NCI-H1105 (cell line): ENCODE measurements around the gene SFXN2.

Experiments
- DNase-seq: peaks from one replicate; lab custom pipeline; 2025; lab: John Stamatoyannopoulos, UW

The SFXN2 gene

DNA sequence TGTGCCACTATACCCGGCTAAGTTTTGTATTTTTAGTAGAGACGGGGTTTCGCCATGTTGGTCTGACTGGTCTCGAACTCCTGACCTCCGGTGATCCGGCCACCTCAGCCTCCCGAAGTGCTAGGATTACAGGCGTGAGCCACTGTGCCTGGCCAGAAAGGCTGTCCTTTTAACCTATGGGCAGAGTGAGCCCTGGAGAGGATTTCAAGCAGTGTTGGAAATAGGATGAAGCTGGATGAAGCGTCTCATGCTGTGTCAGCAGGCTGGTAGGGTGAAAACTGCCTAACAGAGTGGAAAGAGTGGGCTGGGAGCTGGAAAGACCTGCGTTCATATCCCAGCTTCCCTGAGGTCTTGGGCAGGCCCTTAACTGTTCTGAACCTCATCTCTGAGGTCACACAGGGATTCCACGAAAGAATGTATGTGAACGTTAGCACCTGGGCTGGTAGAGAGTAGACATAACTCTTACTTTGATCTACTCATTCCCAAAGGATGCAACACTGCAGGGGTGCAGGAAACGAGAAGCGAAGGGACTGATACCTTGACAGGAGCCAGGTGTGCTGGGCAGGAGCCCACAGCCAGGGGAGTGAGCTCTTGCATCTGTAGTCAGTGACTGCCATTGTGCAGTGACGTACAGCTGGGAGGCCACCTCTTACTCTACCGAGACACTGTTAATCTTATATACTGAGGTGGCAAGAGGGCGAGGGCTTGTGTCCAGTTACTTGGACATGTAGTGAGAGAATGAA, 63.4 kb downstream of the SFXN2 start:
- DNase-seq = no peak

DNA sequence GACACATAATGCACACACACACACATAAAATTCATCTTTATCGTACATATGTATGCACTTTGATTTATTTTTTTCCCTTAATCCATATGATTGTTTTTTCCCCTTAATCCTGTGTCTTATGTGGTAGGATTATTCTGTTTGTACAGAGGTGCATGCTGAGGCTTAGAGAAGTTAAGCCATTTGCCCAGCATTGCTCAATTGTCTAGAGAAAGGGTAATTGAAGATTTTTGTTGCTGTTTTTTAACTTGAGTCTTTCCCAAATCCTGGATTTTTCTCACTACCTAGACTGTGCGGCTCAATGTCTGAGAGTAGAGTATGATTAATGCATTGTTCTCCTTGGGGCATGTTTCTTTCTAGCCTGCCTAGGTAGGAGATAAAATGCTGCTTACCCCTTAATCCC, 64.3 kb downstream of the SFXN2 start:
- no peak for DNase-seq

- no peak for DNase-seq
Measured at GRCh38 chr10:102779680-102780526, 65.5 kb downstream of the SFXN2 start.

GRCh38 chr10:102780527-102780808, 66.0 kb downstream of the SFXN2 start:
- no peak for DNase-seq

DNA sequence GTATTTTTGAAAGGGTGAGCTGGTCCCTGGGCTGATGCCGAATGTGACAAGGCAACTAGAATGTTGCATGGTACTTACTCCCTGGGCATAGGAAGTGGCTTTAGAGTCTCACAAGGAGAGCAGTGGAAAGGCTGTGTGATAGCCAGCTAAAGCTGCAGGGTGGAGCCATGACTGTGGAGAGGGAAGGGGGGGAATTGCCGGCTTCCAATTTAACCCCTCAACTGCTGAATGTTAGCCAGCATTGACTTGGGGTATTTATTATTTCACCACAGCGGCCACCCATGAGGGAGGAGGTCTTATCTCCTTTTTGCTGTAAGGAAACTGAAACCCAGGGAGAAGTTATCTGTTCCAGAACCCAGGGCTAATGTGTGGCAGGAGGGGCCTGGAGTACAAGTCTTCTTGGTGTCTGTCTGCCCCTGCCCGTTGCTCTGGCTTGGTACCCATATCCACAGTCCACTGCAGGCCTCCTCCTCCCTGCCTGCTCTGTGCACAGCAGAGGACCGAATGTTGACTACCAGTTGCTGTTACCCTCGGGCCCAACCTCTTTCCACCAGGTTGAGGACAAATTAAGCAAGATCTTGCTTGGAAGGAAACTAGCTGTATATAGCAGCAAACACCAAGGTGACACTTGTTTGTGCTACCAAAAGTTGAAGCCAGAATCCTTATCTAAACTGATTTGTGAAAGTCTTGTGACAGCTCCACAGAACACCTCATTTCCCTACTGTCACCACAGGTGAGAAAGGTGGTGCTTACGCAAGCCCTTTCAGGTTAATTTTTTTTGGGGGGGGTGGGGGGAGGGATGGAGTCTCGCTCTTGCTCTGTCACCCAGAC, 66.9 kb downstream of the SFXN2 start:
- DNase-seq = no peak

- no peak for DNase-seq
Measured at GRCh38 chr10:102781921-102782557, 67.6 kb downstream of the SFXN2 start.

DNA sequence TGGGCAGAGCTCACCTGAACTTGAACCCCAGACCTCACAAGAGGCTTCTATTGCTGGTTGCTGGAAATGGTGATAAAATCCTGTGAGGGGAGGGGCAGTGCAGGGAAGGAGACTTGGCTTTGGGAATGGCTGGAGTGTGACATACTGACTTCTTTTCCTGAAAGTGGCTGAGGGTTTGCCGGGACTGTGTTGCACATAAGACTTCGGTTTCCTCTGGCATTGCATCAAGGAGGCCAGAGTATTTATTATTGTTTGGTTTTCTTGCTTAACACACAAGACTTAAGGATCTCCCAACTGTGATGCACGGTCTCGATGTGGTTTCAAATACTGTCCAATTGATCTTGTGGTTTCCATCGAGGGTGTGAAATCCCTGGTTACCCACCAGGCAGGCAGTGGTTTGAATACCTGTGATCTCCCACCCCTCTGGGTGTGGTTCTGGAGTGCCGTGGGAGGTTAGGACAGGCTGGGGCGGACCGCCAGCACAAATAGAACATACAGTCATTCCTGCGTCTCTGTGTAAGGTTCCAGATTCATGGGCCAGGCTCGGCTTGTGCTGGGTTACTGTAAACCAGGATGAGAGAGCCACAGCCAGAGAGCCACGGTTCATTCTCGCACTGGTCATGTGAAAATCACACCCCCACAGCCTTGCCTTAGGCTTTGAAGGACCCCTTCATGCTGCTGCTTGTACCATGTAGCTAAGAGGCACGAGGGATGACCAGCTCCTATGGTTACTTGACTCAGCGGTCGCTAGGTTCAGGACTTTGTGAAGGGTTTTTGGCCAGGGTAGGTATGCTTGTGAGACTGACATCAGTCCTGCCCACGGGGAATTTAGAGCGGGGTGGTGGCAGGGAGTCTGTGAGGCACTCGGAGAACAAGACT, 68.5 kb downstream of the SFXN2 start:
- no peak for DNase-seq

DNA sequence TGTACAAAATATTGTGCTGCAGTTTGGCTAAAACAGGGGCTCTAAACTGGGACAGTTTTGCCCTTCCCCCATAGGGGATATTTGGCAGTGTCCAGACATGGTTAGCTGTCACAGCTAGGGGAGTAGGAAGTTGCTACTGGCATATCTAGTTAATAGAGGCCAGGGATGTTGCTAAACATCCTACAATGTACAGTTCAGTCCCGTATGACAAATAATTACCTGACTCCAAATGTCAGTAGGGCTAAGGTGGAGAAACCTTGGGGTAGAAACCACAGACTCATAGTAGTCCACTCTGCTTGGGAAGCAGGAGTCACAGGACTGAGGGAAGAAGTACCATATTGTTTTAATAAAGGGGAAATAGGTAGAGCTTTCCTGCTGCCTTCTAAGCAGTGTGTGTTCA, 69.1 kb downstream of the SFXN2 start:
- no peak for DNase-seq

- no peak for DNase-seq
Measured at GRCh38 chr10:102785818-102786217, 71.4 kb downstream of the SFXN2 start.

GRCh38 chr10:102791754-102792395, 77.4 kb downstream of the SFXN2 start:
- DNase-seq = no peak
